Measurements from ENCODE around the gene WWOX.

The WWOX gene

GRCh38 chr16:78106686-78107085 lies 7.2 kb downstream of the WWOX start:
- no peak for DNase-seq

DNA sequence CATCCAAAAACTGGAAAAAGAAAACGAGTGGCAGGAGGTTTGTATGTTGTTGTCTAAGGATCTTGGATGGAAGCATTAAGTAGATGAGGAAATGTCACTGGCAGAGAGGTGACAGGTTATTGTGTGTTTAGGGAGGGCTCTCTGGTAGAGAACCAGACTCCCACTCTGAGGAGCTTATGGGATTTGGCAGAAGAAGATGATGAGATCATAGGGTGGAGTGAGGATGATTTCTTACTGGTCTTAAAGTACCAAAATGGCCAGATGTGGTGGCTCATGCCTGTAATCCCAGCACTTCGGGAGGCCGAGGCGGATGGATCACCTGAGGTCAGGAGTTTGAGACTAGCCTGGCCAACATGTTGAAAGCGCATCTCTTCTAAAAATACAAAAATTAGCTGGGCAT lies 9.0 kb downstream of the WWOX start:
- DNase-seq = no peak

GRCh38 chr16:78113258-78113657 lies 13.8 kb downstream of the WWOX start:
- no peak for DNase-seq

GRCh38 chr16:78115659-78116058 lies 16.2 kb downstream of the WWOX start:
- DNase-seq = no peak

DNA sequence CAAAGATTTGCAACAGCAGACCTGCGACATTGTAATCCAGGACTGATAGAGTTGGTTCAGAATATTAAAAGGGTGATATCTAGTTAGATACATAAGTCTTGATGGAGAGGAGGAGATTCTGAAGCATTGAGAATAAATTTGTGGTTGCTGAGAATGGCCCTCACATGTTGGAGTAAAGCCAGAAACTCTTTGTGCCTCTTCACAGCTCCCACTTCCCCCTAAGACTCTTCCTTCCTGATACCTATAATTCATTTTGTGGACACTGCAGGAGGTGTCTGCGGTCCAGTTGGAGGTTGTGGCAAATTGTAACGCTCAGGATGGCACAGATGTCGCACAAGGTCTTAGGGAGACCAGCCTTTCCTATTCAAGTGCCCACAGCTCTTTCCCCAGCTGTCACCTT lies 17.5 kb downstream of the WWOX start:
- no peak for DNase-seq

DNA sequence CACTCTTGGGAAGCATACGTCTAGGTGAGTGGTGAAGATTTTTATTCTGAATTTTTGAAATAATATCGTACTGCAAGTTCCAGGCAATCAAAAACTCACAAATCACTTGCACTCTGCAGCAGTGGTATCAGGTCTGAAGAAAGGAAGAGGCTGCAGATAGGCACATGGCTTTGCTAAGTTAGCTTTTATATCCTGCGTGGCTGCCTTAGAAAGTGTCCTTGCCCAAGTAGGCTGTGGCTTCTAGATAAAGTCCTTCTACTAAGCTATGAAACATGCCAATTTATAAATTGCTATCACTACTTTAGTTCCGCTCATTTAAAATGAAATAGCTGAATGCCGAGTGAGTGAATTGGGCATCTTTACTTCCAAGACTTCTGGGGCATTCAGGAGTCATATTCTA lies 17.9 kb downstream of the WWOX start:
- DNase-seq = no peak

DNA sequence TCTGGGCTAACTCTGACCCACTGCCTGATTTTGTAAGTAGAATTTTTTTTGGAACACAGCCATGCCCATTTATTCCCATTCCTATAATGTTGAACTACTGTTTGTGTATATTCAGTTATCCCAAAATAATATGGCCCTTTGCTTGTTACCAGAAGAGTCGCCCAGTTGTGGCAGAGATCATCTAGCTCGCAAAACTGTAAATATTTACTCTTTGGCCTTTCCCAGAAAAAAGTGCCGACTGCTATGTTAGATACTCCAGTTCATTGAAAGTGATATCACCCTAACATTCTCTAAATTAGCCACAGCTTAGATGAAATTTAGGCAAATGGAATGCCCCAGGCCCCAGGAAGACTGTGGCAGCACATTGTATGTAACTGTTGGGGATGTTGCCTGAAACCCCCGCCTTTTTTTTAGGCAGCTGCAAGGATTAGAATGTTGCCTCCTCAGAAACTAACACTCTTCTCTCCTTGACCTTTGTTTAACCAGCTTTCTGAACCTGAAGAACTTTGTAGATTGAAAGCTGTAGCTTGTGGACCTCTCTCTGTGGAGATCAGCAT lies 19.1 kb downstream of the WWOX start:
- DNase-seq = no peak

DNA sequence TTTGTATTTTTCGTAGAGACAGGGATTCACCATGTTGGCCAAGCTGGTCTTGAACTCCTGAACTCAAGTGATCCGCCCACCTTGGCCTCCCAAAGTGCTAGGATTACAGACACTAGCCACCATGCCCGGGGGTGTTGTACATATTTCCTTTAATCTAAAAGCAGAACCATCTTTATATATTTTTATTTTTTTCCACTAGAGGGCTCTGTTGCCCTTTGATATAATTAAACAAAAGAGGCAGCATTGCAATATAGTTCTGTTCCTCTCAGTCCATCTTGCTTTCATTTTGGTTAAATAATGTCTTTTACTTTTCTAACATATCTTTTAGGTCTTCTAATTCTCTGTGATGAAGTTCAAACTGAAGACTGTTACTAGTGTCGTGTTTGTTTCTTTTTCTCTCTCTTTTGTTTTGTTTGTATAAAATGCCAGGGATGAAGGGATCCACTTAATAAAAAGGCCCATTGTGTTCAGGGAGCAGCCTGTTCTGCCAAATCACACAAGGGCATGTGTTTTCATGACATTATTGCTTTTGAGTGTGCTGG lies 23.4 kb downstream of the WWOX start:
- DNase-seq = no peak

GRCh38 chr16:78125112-78125844 lies 25.8 kb downstream of the WWOX start:
- no peak for DNase-seq

DNA sequence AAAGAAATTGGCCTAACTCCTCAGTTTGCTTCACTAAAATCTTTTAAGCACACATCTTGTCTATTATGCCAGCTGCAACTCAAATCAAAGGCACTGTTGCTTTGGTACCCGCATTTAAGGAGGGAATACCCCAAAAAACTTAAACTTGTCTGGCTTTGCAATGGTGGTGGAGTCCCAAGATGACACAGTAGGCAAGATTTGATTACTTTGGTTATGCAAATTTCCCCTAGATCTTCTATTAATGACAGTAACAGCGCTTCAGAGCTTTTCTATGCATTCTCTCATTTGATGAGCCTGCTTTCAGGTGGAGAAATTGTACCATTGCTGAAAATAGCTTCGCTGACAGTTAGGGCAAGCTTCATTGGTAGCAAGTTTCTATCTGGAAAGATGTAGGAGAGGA lies 27.2 kb downstream of the WWOX start:
- DNase-seq = no peak

DNA sequence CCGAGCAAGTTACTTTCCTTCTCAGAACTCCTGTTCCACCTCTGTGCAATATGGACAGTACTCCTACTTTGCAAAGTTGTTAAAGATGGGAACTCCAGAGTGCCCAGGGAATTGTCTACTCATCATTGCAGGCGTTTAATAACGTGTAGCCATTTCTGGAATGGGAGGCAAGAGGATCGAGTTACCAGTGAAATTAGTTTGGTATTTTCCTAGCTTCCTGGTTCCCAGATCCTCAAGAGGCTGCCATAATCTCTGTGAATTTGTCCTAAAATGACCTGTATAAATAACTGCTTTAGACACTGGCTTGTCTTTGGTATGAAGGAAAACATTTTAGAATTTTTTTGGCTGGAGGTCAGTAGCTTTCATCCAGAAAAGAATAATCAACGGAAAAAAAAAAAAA lies 27.7 kb downstream of the WWOX start:
- no peak for DNase-seq

DNA sequence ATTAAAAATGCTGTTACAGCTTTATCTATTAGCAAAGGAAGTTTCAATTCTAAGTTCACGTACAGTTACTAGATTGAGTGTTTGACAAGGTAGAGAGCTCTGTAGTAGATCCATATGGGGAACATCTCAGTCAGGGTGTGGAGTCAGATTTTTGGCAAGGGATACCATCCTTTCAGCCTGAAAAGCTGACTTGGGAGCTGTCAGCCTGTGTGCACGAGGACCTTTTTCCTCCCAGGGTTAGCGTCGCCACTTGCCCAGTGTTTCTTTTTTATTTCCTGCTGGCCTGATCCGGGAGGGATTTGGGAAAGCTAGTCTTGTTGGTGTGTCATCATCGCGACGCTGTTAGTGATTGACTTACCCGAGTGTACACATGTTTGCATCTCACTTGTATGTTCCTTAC lies 29.5 kb downstream of the WWOX start:
- no peak for DNase-seq

DNA sequence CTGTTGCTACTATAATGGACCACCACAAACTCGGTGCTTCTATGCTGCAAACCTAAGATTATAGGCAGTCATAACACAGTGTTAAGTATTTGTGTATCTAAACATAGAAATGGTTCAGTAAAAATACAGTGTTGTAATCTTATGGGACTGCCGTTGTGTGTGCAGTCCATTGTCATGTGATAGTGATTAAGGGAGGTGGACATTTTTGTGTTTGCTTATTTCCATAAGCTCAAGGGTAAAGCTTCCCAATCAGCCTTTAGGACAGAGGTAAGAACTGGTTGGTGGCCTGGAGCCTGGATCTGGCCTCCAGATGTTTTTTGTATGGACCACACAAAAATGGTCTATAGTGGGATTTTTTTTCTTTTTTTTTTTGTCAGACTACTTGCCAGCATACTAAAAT lies 29.9 kb downstream of the WWOX start:
- no peak for DNase-seq

GRCh38 chr16:78130083-78130608 lies 30.7 kb downstream of the WWOX start:
- DNase-seq = no peak

DNA sequence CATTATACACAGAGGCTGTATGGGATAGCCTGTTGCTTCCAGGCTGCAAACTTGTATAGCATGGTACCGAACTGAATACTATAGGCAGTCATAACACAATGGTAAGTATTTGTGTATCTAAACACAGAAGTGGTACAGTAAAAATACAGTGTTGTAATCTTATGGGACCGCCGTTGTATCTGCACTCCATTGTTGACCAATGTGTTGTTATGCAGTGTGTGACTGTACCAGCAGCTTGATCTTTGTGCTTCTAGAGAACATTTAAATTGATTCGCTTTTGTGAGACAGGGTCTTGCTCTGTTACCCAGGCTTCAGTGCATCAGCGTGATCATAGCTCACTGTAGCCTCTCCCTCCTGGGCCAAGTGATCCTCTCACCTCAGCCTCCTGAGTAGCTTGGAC lies 31.5 kb downstream of the WWOX start:
- DNase-seq = no peak

GRCh38 chr16:78133919-78134318 lies 34.5 kb downstream of the WWOX start:
- DNase-seq = no peak

- no peak for DNase-seq
Measured at GRCh38 chr16:78134944-78135619, 35.6 kb downstream of the WWOX start.

GRCh38 chr16:78137179-78137578 lies 37.7 kb downstream of the WWOX start:
- DNase-seq = no peak

GRCh38 chr16:78137782-78138616 lies 38.5 kb downstream of the WWOX start:
- DNase-seq = no peak

- DNase-seq = no peak
Measured at GRCh38 chr16:78140818-78141466, 41.5 kb downstream of the WWOX start.

DNA sequence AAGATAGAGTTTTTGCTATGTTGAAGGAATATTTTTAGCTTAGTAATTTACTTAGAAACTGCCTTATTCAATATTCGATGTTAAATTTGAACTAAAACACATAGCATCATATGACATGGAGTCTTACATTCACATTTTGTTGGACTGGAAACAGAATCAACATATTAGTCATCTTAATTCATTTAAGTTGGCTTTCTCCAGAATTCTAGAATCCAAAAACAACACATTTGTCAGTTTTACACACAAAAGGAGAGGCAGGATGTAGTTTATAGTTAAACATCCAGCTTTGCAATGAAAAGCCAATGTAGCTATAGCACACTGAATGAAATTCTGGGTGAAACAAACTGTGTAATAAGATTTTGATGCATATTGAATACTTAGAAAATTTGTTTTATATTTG lies 43.3 kb downstream of the WWOX start:
- DNase-seq = no peak

DNA sequence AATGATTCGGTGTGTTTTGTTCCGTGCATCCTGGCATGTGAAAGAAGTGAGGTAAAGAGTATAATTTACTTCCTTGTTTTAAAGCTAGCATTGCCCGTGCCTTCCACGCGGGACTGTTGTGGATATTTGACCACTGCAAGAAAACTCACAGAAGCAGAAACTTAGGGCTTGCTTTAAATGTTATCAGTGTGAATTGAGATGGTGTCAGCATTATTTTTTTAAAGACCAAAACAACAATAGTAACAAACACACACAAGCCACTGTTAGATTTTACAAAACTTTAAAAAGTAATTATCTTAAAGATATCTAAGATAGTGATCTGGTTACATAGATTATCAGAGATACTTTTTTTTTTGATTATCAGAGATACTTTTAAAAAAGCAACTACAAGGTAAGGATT lies 47.4 kb downstream of the WWOX start:
- no peak for DNase-seq
